UCSD-AML1 (cell line): ENCODE results near the gene CT45A8.
"Not testable (repeated sequence)": the region's sequence is repeated elsewhere in the genome, so short reads cannot be mapped to it uniquely, and the experiment has no call there.

Source experiments
- DNase-seq: peaks from one replicate; lab custom pipeline; 2025; ENCODE audit not compliant: unreplicated experiment; lab: John Stamatoyannopoulos, UW

Gene CT45A8, protein sequence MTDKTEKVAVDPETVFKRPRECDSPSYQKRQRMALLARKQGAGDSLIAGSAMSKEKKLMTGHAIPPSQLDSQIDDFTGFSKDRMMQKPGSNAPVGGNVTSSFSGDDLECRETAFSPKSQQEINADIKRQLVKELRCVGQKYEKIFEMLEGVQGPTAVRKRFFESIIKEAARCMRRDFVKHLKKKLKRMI

DNA sequence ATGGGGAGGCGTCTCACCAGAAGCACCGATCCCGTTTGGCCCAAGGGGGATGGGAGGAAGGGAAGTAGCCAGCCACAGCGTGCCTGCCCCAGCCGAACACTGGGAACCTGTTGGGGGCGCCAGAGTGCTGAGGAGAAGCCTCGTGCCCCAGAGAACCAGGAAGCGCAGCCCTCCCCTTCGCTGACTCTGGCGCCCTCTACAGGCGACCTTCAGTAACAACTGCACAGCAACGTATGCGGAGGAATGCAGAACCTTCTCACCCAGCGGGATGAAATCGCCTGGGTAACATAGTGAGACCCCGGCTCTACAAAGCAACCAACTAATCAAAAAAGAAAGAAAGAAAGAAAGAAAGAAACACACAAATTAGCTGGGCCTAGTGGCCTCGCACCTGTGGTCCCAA lies at the start of gene CT45A8:
Gene CT45A8 (minus strand): TSS at position 101 of the 400 bp plus-strand sequence. CDS start 3,755 bp downstream, outside the sequence.
- DNase-seq, result not testable (repeated sequence)

DNA sequence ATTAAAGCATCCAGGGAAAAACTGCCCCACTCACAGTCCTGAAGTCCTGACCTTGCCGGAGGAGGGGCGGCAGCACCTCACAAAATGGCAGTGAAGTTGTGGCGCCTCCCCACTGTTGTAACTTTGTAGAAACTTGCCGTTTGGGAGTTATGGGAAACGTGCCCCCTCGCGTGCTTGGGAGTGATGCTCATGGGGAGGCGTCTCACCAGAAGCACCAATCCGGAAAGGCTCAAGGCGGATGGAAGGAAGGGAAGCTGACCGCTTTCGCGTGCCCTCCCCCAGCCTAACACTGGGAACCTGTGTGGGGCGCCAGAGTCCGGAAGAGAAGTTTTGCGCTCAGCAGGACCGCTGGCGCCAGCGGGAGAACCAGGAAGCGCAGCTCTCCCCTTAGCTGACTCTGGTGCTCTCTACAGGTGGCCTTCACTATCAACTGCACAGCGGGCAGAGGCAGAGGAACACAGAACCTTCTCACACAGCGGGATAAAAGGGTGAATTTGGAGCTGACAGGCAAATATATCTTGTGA lies 39.0 kb upstream of the CT45A8 start, which contains the start of the genes CT45A10 and SAGE1:
Gene CT45A10 (minus strand): TSS at position 151 of the 524 bp plus-strand sequence. CDS start 8,100 bp downstream, outside the sequence.
Gene SAGE1 (plus strand): TSS at position 423 of the 524 bp plus-strand sequence. CDS start 2,527 bp downstream, outside the sequence.
- DNase-seq, result no peak

DNA sequence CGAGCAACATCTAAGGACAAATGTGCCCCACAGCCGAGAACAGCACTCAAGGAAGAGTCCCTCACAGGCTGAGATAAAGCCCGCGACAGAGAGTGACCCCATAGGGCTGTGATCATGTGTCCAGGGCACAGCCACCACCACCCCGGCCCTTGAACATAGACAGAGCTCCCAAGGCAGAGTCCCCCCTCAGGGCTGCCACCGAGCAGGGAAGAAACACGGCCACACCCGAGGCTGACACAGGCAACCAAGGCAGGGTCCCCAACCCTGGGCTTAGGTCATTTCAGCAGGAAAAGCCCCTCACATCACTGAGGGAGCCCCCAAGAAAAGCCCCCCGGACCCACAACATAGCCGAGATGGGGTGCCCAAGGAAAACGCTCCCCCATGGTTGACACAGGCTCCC lies 38.4 kb upstream of the CT45A8 start:
- no peak for DNase-seq

DNA sequence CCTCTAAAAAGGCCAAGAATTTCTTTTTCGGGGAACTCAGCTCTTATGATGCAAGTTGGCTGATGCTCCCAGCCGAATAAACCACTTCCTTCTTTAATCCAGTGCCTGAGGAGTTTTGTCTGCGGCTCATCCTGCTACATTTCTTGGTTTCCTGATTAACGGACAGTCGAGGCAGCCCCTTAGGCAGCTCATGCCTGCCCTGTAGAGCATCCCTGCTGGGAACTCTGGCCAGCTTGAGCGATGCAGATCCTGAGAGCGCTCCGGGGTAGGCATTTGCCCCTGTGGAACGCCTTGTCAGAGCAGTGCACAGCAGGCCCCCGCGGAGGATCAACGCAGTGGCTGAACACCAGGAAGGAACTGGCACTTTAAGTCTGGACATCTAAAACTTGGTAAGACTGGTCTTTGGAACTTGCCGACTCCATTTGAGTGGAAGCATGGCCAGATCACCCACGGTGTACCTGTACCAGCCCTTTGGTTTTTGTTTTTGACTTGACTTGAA lies 35.8 kb upstream of the CT45A8 start:
- DNase-seq, result no peak

DNA sequence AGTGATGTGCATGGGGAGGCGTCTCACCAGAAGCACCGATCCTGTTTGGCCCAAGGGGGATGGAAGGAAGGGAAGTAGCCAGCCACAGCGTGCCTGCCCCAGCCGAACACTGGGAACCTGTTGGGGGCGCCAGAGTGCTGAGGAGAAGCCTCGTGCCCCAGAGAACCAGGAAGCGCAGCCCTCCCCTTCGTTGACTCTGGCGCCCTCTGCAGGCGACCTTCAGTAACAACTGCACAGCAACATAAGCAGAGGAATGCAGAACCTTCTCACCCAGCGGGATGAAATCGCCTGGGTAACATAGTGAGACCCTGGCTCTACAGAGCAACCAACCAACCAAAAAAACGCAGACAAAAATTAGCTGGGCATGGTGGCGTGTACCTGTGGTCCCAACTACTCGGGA lies 34.6 kb upstream of the CT45A8 start:
- peak; percentile 20 for DNase-seq

DNA sequence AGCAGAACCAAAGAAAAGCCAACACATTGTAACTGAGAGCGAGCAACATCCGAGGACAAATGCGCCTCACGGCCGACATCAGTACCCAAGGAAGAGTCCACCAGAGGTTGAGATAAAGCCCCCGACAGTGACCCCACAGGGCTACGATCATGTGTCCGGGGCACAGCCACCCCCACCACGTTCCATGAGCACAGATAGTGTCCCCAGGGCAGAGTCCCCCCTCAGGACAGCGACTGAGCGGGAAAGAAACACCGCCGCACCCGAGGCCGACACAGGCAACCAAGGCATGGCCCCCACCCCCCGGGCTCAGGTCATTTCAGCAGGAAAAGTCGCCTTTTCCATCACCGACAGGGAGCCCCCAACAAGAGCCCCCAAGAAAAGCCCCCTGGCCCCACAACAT lies 33.9 kb upstream of the CT45A8 start:
- DNase-seq, result not testable (repeated sequence)

DNA sequence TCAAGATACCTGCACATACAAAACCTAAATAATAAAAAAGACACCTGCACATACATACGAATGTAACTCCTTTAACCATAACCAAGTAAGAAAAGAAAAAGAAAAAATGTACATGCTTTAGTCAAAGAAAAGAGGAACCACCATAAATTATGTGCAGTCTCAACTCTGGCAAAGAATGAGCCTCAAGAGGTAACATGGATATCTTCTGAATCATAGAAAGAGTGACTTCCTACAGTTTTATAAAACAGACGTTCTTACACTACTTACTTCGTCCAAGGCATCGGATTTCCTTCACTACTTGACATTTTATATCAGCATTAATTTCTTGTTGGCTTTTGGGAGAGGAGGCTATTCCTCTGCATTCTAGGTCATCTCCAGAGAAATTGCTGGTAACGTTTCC lies 28.4 kb upstream of the CT45A8 start:
- not testable (repeated sequence) for DNase-seq

DNA sequence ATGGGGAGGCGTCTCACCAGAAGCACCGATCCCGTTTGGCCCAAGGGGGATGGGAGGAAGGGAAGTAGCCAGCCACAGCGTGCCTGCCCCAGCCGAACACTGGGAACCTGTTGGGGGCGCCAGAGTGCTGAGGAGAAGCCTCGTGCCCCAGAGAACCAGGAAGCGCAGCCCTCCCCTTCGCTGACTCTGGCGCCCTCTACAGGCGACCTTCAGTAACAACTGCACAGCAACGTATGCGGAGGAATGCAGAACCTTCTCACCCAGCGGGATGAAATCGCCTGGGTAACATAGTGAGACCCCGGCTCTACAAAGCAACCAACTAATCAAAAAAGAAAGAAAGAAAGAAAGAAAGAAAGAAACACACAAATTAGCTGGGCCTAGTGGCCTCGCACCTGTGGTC lies 17.4 kb upstream of the CT45A8 start, which contains the start of gene CT45A9:
Gene CT45A9 (minus strand): TSS at position 101 of the 400 bp plus-strand sequence. CDS start 3,751 bp downstream, outside the sequence.
- not testable (repeated sequence) for DNase-seq

DNA sequence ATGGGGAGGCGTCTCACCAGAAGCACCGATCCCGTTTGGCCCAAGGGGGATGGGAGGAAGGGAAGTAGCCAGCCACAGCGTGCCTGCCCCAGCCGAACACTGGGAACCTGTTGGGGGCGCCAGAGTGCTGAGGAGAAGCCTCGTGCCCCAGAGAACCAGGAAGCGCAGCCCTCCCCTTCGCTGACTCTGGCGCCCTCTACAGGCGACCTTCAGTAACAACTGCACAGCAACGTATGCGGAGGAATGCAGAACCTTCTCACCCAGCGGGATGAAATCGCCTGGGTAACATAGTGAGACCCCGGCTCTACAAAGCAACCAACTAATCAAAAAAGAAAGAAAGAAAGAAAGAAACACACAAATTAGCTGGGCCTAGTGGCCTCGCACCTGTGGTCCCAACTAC lies 17.2 kb downstream of the CT45A8 start, which contains the start of gene CT45A7:
Gene CT45A7 (minus strand): TSS at position 101 of the 400 bp plus-strand sequence. CDS start 3,747 bp downstream, outside the sequence.
- DNase-seq, result not testable (repeated sequence)

DNA sequence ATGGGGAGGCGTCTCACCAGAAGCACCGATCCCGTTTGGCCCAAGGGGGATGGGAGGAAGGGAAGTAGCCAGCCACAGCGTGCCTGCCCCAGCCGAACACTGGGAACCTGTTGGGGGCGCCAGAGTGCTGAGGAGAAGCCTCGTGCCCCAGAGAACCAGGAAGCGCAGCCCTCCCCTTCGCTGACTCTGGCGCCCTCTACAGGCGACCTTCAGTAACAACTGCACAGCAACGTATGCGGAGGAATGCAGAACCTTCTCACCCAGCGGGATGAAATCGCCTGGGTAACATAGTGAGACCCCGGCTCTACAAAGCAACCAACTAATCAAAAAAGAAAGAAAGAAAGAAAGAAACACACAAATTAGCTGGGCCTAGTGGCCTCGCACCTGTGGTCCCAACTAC lies 34.4 kb downstream of the CT45A8 start, which contains the start of gene CT45A2:
Gene CT45A2 (minus strand): TSS at position 101 of the 400 bp plus-strand sequence. CDS start 3,747 bp downstream, outside the sequence.
- DNase-seq, result not testable (repeated sequence)

DNA sequence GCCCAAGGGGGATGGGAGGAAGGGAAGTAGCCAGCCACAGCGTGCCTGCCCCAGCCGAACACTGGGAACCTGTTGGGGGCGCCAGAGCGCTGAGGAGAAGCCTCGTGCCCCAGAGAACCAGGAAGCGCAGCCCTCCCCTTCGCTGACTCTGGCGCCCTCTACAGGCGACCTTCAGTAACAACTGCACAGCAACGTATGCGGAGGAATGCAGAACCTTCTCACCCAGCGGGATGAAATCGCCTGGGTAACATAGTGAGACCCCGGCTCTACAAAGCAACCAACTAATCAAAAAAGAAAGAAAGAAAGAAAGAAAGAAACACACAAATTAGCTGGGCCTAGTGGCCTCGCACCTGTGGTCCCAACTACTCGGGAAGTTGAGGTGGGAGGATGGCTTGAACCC lies 51.7 kb downstream of the CT45A8 start, which contains the start of gene CT45A6:
Gene CT45A6 (minus strand): TSS at position 101 of the 400 bp plus-strand sequence. CDS start 3,794 bp downstream, outside the sequence.
- not testable (repeated sequence) for DNase-seq
